T follicular helper cell (primary cell): ENCODE data around the gene OR4C3.
"Not testable (repeated sequence)": the region's sequence is repeated elsewhere in the genome, so short reads cannot be mapped to it uniquely, and the experiment has no call there.

ENCODE experiments used
- DNase-seq: peaks from one replicate; pipeline ENCODE4 v3.0.0-alpha.2; 2020; ENCODE audit warnings: low read depth
- total RNA-seq, 2 experiments: gene quantifications; one replicate each; lab custom pipeline; 2026; lab: John Stamatoyannopoulos, UW

OR4C3 gene
- total RNA-seq, result 0 reads per million in 2 experiments

GRCh38 chr11:48324620-48325019 lies at the start of gene OR4C3:
Gene OR4C3, plus strand, starts transcription at chr11:48324920. Its CDS starts 102 bp downstream, at chr11:48325022.
- DNase-seq, result not testable (repeated sequence)

- DNase-seq, result no peak
Observed at GRCh38 chr11:48305923-48306322, 18.8 kb upstream of the OR4C3 start, which contains the start of gene OR4S1. Gene OR4S1, plus strand, starts transcription at chr11:48306223. Its CDS starts 0 bp downstream, at chr11:48306223.

- peak; percentile 47 for DNase-seq
Observed at GRCh38 chr11:48307760-48308386, 16.8 kb upstream of the OR4C3 start.

GRCh38 chr11:48313590-48313989 lies 11.1 kb upstream of the OR4C3 start:
- not testable (repeated sequence) for DNase-seq

- not testable (repeated sequence) for DNase-seq
Observed at GRCh38 chr11:48319813-48320212, 4.9 kb upstream of the OR4C3 start.

GRCh38 chr11:48341466-48341865 lies 16.7 kb downstream of the OR4C3 start:
- peak; percentile 4 for DNase-seq

GRCh38 chr11:48342505-48342904 lies 17.8 kb downstream of the OR4C3 start:
- DNase-seq, result not testable (repeated sequence)

GRCh38 chr11:48346286-48346685 lies 21.6 kb downstream of the OR4C3 start:
- not testable (repeated sequence) for DNase-seq

- no peak for DNase-seq
Observed at GRCh38 chr11:48354013-48354412, 29.3 kb downstream of the OR4C3 start.

GRCh38 chr11:48354677-48355076 lies 30.0 kb downstream of the OR4C3 start:
- no peak for DNase-seq

- not testable (repeated sequence) for DNase-seq
Observed at GRCh38 chr11:48361289-48361688, 36.6 kb downstream of the OR4C3 start.

- no peak for DNase-seq
Observed at GRCh38 chr11:48366365-48366764, 41.6 kb downstream of the OR4C3 start, which contains the start of gene OR4C5. Gene OR4C5, minus strand, starts transcription at chr11:48366465. Its CDS starts 0 bp downstream, at chr11:48366465.
